K562 (cell line): ENCODE data around the gene VKORC1. TPM values are rescaled to one million over a fixed set of nuclear protein-coding genes. Genes with fewer than 3 reads are reported as not detected.

Experiments
- CAMTA2 ChIP-seq: fragments of 250-450 bp; sonication (Bioruptor Pico); conservative IDR thresholded peaks from 2 replicates; pipeline ENCODE4 v1.5.1; 2022
- ERF ChIP-seq: fragments of 450-650 bp; formaldehyde crosslinking; IDR thresholded peaks from 2 replicates; pipeline ENCODE4 v1.4.0; 2020; ENCODE audit warnings: mild to moderate bottlenecking, mixed read lengths
- EZH2 ChIP-seq: IDR thresholded peaks from 2 replicates; pipeline ENCODE4 v1.6.1; 2012; ENCODE audit warnings: low read depth, mild to moderate bottlenecking, inconsistent platforms, low read length, borderline replicate concordance
- FOXA3 ChIP-seq, 2 experiments: fragments of 450-650 bp in 1 of 2; sonication (generic) in 1 of 2; formaldehyde crosslinking; IDR thresholded peaks in 1 of 2; conservative IDR thresholded peaks in 1 of 2; 2 replicates each; pipeline versions ENCODE4 v1.4.0 to v1.8.0; 2020 to 2022; ENCODE audit warnings: mild to moderate bottlenecking in 2 of 2, missing genetic modification reagents in 1 of 2
- GTF2E2 ChIP-seq: fragments of 200-800 bp; sonication (Bioruptor generic); IDR thresholded peaks from 2 replicates; pipeline ENCODE4 v1.6.1; 2016; ENCODE audit warnings: missing genetic modification characterization, missing compliant biosample characterization
- HDGF ChIP-seq: fragments of 450-650 bp; IDR thresholded peaks from 2 replicates; pipeline ENCODE4 v1.6.1; 2016
- MEF2A ChIP-seq: IDR thresholded peaks from 2 replicates; pipeline ENCODE4 v1.6.1; 2011; ENCODE audit warnings: low read depth, mild to moderate bottlenecking, low read length, moderate library complexity; ENCODE audit not compliant: control insufficient read depth
- MTA3 ChIP-seq: fragments of 450-650 bp; formaldehyde crosslinking; IDR thresholded peaks from 2 replicates; pipeline ENCODE4 v1.6.1; 2017; ENCODE audit warnings: mild to moderate bottlenecking, borderline replicate concordance
- POLR2A ChIP-seq: fragments of 450-650 bp; conservative IDR thresholded peaks from 2 replicates; pipeline ENCODE4 v1.6.1; 2016
- PYGO2 ChIP-seq: fragments of 450-650 bp; IDR thresholded peaks from 2 replicates; pipeline ENCODE4 v1.6.1; 2016; ENCODE audit warnings: mild to moderate bottlenecking, missing genetic modification characterization, moderate library complexity, missing compliant biosample characterization
- RBM14 ChIP-seq: fragments of 200-400 bp; formaldehyde crosslinking; IDR thresholded peaks from 2 replicates; pipeline ENCODE4 v1.6.1; 2018; ENCODE audit warnings: low read depth, mild to moderate bottlenecking, low read length, moderate library complexity, borderline replicate concordance; ENCODE audit not compliant: insufficient read depth
- RBM15 ChIP-seq: fragments of 200-400 bp; formaldehyde crosslinking; IDR thresholded peaks from 2 replicates; pipeline ENCODE4 v1.6.1; 2018; ENCODE audit warnings: mild to moderate bottlenecking, low read length, moderate library complexity; ENCODE audit not compliant: insufficient read depth
- SIN3B ChIP-seq: fragments of 450-650 bp; IDR thresholded peaks from 2 replicates; pipeline ENCODE4 v1.6.1; 2017; ENCODE audit warnings: low read depth, mild to moderate bottlenecking, moderate library complexity
- TAF15 ChIP-seq: fragments of 200-400 bp; formaldehyde crosslinking; IDR thresholded peaks from 2 replicates; pipeline ENCODE4 v1.6.1; 2017; ENCODE audit warnings: mild to moderate bottlenecking, low read depth, low read length, moderate library complexity
- TAL1 ChIP-seq: fragments of 450-650 bp; IDR thresholded peaks from 2 replicates; pipeline ENCODE4 v1.6.1; 2016; ENCODE audit warnings: mild to moderate bottlenecking
- TRIM24 ChIP-seq, 2 experiments: fragments of 450-650 bp; IDR thresholded peaks; 2 replicates each; pipeline ENCODE4 v1.6.1; 2016
- ZFPM2 ChIP-seq: fragments of 250-450 bp; sonication (Bioruptor Pico); IDR thresholded peaks from 2 replicates; pipeline ENCODE4 v1.5.1; 2022; ENCODE audit warnings: mild to moderate bottlenecking
- ZNF174 ChIP-seq: fragments of 250-450 bp; sonication (Bioruptor Pico); IDR thresholded peaks from 2 replicates; pipeline ENCODE4 v1.4.0; 2020; ENCODE audit warnings: mild to moderate bottlenecking
- polyA plus RNA-seq, 8 experiments: library from polyadenylated mRNA; depleted of rRNA in 4 of 8; stranded (reverse) in 5 of 8; unstranded in 3 of 8; fragments of >200 nt; fragmentation: Nextera tagmentation in 2 of 8; fragmentation: Illumina TruSeq in 1 of 8; extraction: Ambion mirVana in 2 of 8; extraction: Trizol in 1 of 8; gene quantifications; 2 replicates each; pipeline versions ENCODE4 v1.2.1 to v1.2.3, GENCODE V29; 2011 to 2014; ENCODE audit warnings: inconsistent platforms in 1 of 8, missing spikeins in 1 of 8
- total RNA-seq, 7 experiments: library from RNA; depleted of rRNA in 6 of 7; stranded (reverse); fragments of >200 nt in 6 of 7; fragmentation: Illumina TruSeq in 2 of 7; extraction: Trizol in 2 of 7; gene quantifications; 2 replicates each; pipeline versions ENCODE4 v1.2.1 to v1.2.3, GENCODE V29; 2011 to 2021; ENCODE audit warnings: low replicate concordance in 1 of 7
- TF ChIP-seq, protein P1 (sequence below): fragments of 200-600 bp; sonication (generic); IDR thresholded peaks from one replicate; pipeline ENCODE4 v1.6.1; 2012; ENCODE audit warnings: mild to moderate bottlenecking, low read depth, low read length, inconsistent platforms

Gene VKORC1
- total and polyA plus RNA-seq, 9 of the 15 experiments (the other 6 are each of a cell fraction or from before 2014, with no cell fraction given) = 30.0 to 119 (median 62.1) TPM

GRCh38 chr16:31073970-31074813, 20.4 kb downstream of the VKORC1 start, which contains the start of the genes ZNF646 and ZNF668 (continued):
- TF ChIP-seq, protein P1, sequence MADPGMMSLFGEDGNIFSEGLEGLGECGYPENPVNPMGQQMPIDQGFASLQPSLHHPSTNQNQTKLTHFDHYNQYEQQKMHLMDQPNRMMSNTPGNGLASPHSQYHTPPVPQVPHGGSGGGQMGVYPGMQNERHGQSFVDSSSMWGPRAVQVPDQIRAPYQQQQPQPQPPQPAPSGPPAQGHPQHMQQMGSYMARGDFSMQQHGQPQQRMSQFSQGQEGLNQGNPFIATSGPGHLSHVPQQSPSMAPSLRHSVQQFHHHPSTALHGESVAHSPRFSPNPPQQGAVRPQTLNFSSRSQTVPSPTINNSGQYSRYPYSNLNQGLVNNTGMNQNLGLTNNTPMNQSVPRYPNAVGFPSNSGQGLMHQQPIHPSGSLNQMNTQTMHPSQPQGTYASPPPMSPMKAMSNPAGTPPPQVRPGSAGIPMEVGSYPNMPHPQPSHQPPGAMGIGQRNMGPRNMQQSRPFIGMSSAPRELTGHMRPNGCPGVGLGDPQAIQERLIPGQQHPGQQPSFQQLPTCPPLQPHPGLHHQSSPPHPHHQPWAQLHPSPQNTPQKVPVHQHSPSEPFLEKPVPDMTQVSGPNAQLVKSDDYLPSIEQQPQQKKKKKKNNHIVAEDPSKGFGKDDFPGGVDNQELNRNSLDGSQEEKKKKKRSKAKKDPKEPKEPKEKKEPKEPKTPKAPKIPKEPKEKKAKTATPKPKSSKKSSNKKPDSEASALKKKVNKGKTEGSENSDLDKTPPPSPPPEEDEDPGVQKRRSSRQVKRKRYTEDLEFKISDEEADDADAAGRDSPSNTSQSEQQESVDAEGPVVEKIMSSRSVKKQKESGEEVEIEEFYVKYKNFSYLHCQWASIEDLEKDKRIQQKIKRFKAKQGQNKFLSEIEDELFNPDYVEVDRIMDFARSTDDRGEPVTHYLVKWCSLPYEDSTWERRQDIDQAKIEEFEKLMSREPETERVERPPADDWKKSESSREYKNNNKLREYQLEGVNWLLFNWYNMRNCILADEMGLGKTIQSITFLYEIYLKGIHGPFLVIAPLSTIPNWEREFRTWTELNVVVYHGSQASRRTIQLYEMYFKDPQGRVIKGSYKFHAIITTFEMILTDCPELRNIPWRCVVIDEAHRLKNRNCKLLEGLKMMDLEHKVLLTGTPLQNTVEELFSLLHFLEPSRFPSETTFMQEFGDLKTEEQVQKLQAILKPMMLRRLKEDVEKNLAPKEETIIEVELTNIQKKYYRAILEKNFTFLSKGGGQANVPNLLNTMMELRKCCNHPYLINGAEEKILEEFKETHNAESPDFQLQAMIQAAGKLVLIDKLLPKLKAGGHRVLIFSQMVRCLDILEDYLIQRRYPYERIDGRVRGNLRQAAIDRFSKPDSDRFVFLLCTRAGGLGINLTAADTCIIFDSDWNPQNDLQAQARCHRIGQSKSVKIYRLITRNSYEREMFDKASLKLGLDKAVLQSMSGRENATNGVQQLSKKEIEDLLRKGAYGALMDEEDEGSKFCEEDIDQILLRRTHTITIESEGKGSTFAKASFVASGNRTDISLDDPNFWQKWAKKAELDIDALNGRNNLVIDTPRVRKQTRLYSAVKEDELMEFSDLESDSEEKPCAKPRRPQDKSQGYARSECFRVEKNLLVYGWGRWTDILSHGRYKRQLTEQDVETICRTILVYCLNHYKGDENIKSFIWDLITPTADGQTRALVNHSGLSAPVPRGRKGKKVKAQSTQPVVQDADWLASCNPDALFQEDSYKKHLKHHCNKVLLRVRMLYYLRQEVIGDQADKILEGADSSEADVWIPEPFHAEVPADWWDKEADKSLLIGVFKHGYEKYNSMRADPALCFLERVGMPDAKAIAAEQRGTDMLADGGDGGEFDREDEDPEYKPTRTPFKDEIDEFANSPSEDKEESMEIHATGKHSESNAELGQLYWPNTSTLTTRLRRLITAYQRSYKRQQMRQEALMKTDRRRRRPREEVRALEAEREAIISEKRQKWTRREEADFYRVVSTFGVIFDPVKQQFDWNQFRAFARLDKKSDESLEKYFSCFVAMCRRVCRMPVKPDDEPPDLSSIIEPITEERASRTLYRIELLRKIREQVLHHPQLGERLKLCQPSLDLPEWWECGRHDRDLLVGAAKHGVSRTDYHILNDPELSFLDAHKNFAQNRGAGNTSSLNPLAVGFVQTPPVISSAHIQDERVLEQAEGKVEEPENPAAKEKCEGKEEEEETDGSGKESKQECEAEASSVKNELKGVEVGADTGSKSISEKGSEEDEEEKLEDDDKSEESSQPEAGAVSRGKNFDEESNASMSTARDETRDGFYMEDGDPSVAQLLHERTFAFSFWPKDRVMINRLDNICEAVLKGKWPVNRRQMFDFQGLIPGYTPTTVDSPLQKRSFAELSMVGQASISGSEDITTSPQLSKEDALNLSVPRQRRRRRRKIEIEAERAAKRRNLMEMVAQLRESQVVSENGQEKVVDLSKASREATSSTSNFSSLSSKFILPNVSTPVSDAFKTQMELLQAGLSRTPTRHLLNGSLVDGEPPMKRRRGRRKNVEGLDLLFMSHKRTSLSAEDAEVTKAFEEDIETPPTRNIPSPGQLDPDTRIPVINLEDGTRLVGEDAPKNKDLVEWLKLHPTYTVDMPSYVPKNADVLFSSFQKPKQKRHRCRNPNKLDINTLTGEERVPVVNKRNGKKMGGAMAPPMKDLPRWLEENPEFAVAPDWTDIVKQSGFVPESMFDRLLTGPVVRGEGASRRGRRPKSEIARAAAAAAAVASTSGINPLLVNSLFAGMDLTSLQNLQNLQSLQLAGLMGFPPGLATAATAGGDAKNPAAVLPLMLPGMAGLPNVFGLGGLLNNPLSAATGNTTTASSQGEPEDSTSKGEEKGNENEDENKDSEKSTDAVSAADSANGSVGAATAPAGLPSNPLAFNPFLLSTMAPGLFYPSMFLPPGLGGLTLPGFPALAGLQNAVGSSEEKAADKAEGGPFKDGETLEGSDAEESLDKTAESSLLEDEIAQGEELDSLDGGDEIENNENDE = no peak
- no peak for TF ChIP-seq ERF
- peak in 1 of 2 experiments; percentile 98; a peak in 2 of 4 replicates for TF ChIP-seq TRIM24 (IDR thresholded peaks at IDR 0.05)
- no peak for TF ChIP-seq CAMTA2
- no peak for TF ChIP-seq PYGO2 (tag)
- no peak for TF ChIP-seq MEF2A
- no peak for TF ChIP-seq HDGF
- no peak for TF ChIP-seq EZH2
- peak in 1 of 2 experiments; percentile 46; a peak in 1 of 4 replicates for TF ChIP-seq FOXA3 (CRISPR knock-in tag; conservative IDR thresholded peaks at IDR 0.05 in 1 of 2, IDR thresholded peaks at IDR 0.05 in 1 of 2)
- TF ChIP-seq ZFPM2 (CRISPR knock-in tag) = no peak
- no peak for TF ChIP-seq RBM15
- no peak for TF ChIP-seq RBM14
- peak; percentile 40; the same call in 1 of the 2 replicates for TF ChIP-seq MTA3
- TF ChIP-seq ZNF174 (CRISPR knock-in tag) = no peak
- peak; percentile 97 for TF ChIP-seq POLR2A
- peak; percentile 67; the same call in 1 of the 2 replicates for TF ChIP-seq GTF2E2 (tag)
- TF ChIP-seq TAF15 = no peak
- peak; percentile 92 for TF ChIP-seq SIN3B
- TF ChIP-seq TAL1 = no peak
